Measurements from ENCODE around the gene RORB. TPM values are rescaled to one million over a fixed set of nuclear protein-coding genes. Genes with fewer than 3 reads are reported as not detected.

The RORB gene
- not detected for polyA plus RNA-seq (2012; ENCODE audit: insufficient read depth, insufficient read length, low read depth)

- H3K4me3 ChIP-seq (ENCODE audit: low read depth, low read length) = peak within 1 kb of the TSS; percentile 54
- no peaks in the 10 kb centered on the region for H3K9me3 ChIP-seq
- DNase-seq = peak; percentile 77
- H3K27me3 ChIP-seq = peaks cover 39% of the 10 kb centered on the region
- TF ChIP-seq CTCF (IDR thresholded peaks at IDR 0.05; ENCODE audit: low read depth, low read length) = no peak
- H3K36me3 ChIP-seq = no peaks in the 10 kb centered on the region
- H3K4me1 ChIP-seq = no peaks in the 10 kb centered on the region
These were observed at the start of gene RORB for GRCh38 chr9:74496819-74497747. TSS of gene RORB (plus strand) at chr9:74497335. CDS start at chr9:74497977, 642 bp downstream.

- H3K36me3 ChIP-seq = no peaks in the 10 kb centered on the region
- no peak overlapping the region for H3K4me3 ChIP-seq (ENCODE audit: low read depth, low read length)
- no peak for DNase-seq
- no peak for TF ChIP-seq CTCF (IDR thresholded peaks at IDR 0.05; ENCODE audit: low read depth, low read length)
- H3K27me3 ChIP-seq = no peaks in the 10 kb centered on the region
- no peaks in the 10 kb centered on the region for H3K9me3 ChIP-seq
- no peaks in the 10 kb centered on the region for H3K4me1 ChIP-seq
These were observed 49.5 kb upstream of the RORB start for GRCh38 chr9:74447451-74448193.

- Histone ChIP-seq H3K4me3 (ENCODE audit: low read depth, low read length) (no peak overlapping the region), H3K27me3 (no peaks in the 10 kb centered on the region), H3K4me1 (no peaks in the 10 kb centered on the region), H3K36me3 (no peaks in the 10 kb centered on the region), H3K9me3 (no peaks in the 10 kb centered on the region)
- no peak for DNase-seq
- TF ChIP-seq CTCF (IDR thresholded peaks at IDR 0.05; ENCODE audit: low read depth, low read length) = no peak
These were observed 48.1 kb upstream of the RORB start for GRCh38 chr9:74449060-74449459.

- TF ChIP-seq CTCF (IDR thresholded peaks at IDR 0.05; ENCODE audit: low read depth, low read length) = no peak
- no peak for DNase-seq
- no peaks in the 10 kb centered on the region for H3K9me3 ChIP-seq
- no peaks in the 10 kb centered on the region for H3K4me1 ChIP-seq
- H3K36me3 ChIP-seq = no peaks in the 10 kb centered on the region
- H3K27me3 ChIP-seq = no peaks in the 10 kb centered on the region
- H3K4me3 ChIP-seq (ENCODE audit: low read depth, low read length) = no peak overlapping the region
These were observed 38.3 kb upstream of the RORB start for GRCh38 chr9:74458832-74459231.

- Histone ChIP-seq H3K9me3 (no peaks in the 10 kb centered on the region; the same call in 1 of the 2 replicates), H3K27me3 (no peaks in the 10 kb centered on the region), H3K4me3 (ENCODE audit: low read depth, low read length) (no peak overlapping the region), H3K4me1 (no peaks in the 10 kb centered on the region), H3K36me3 (no peaks in the 10 kb centered on the region)
- no peak for TF ChIP-seq CTCF (IDR thresholded peaks at IDR 0.05; ENCODE audit: low read depth, low read length)
- no peak for DNase-seq
These were observed 33.3 kb upstream of the RORB start for GRCh38 chr9:74463825-74464224.
